SK-N-MC (cell line): Measurements from ENCODE around the gene HEPACAM.

Experiments
- EZH2 ChIP-seq: fragments of 200-600 bp; sonication (generic); IDR thresholded peaks from one replicate; pipeline ENCODE4 v1.6.1; 2017; ENCODE audit warnings: antibody characterized with exemption
- POLR2AphosphoS5 ChIP-seq: IDR thresholded peaks from 2 replicates; pipeline ENCODE4 v1.6.1; 2012; ENCODE audit warnings: mild to moderate bottlenecking, low read depth, low read length, borderline replicate concordance

- no peak for TF ChIP-seq EZH2
- TF ChIP-seq POLR2AphosphoS5, result no peak
Observed at GRCh38 chr11:124870430-124870829, 65.4 kb downstream of the HEPACAM start.
